Renal pelvis (tissue), 12 donors: ENCODE measurements around the gene CCL28. TPM values are rescaled to one million over a fixed set of nuclear protein-coding genes. Genes with fewer than 3 reads are reported as not detected.
"Not testable (repeated sequence)": the region's sequence is repeated elsewhere in the genome, so short reads cannot be mapped to it uniquely, and the experiment has no call there.

Experiments used
- DNase-seq: peaks from one replicate; pipeline ENCODE4 v3.0.0-alpha.2; 2013
- long read RNA-seq, 16 experiments: transcript quantifications; one replicate each; lab custom pipeline, GENCODE V29; 2026
- polyA plus RNA-seq, 3 donors: library from polyadenylated mRNA; unstranded; fragments of 120-200 nt; gene quantifications; one replicate each; pipeline ENCODE4 v1.2.1, GENCODE V29; 2013; ENCODE audit not compliant: insufficient read length in 3 of 3

Gene CCL28, protein sequence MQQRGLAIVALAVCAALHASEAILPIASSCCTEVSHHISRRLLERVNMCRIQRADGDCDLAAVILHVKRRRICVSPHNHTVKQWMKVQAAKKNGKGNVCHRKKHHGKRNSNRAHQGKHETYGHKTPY
- 1 to 10 TPM; 2.7 to 4.5 (median 3.2) TPM for polyA plus RNA-seq
- long read RNA-seq, donor 1: 0 reads
- long read RNA-seq, donor 2: 0 reads
- long read RNA-seq, donor 3, partial matches to known transcripts: 0 of 1 reads
- long read RNA-seq, donor 3, other reads (novel, unspliced or antisense): 0 of 1 reads
- long read RNA-seq, donor 4, partial matches to known transcripts: 0 of 1 reads
- long read RNA-seq, donor 4, other reads (novel, unspliced or antisense): 0 of 1 reads
- long read RNA-seq, donor 5: 0 reads
- long read RNA-seq, donor 6: 0 reads
- long read RNA-seq, donor 7: 0 reads
- long read RNA-seq, donor 8: 0 reads
- long read RNA-seq, donor 9, partial matches to known transcripts: 0 of 3 reads
- long read RNA-seq, donor 9, other reads (novel, unspliced or antisense): 0 of 3 reads
- long read RNA-seq, donor 10: 0 reads
- long read RNA-seq, donor 11: 0 reads
- long read RNA-seq, donor 12: 0 reads
- long read RNA-seq, donor 13, partial matches to known transcripts: 0 of 1 reads
- long read RNA-seq, donor 13, other reads (novel, unspliced or antisense): 0 of 1 reads
- long read RNA-seq, donor 14: 0 reads
- long read RNA-seq, donor 15, partial matches to known transcripts: 0 of 4 reads
- long read RNA-seq, donor 15, other reads (novel, unspliced or antisense): 0 of 4 reads
- long read RNA-seq, donor 16, partial matches to known transcripts: 0 of 1 reads
- long read RNA-seq, donor 16, other reads (novel, unspliced or antisense): 0 of 1 reads

DNA sequence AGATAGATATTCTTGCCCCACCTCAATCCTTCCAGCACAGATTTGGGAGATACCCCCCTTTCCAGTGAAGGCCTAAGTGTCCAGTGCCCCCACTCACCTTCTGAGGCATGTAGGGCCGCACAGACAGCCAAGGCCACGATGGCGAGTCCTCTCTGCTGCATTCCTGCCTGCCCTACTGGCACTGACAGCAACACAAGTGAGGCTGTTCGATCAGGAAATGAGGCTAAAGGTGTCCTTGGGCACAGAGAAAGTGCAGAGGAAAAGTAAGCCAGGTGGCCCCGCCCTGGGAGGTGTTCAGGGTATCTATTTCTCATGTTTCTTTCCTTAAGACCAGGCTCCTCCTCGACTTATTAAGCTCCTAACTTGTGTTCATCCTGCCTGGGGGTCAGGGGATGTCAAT is at the start of gene CCL28:
TSS of gene CCL28 (minus strand) at position 236 of the 400 bp plus-strand sequence. CDS start at position 161, 75 bp downstream.
- no peak for DNase-seq

DNA sequence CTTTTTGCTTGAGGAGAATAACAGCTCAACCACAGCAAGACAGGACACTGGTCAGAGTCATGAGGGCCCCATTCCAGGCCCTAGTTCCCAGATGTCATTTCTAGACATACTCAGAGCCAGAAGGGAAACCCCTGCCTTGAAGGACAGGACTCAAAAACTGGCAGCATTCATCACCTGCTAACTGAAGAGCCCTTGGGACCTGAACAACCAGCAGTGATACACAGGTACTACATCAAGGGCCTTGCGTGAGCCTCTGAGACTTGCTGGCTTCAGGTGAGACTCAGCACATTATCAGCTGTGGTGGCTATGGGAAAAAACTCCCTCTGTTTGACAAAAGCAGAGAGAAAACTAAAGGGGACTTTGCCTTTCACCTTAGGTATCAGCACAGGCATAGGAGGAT is 48.9 kb upstream of the CCL28 start:
- DNase-seq: no peak

DNA sequence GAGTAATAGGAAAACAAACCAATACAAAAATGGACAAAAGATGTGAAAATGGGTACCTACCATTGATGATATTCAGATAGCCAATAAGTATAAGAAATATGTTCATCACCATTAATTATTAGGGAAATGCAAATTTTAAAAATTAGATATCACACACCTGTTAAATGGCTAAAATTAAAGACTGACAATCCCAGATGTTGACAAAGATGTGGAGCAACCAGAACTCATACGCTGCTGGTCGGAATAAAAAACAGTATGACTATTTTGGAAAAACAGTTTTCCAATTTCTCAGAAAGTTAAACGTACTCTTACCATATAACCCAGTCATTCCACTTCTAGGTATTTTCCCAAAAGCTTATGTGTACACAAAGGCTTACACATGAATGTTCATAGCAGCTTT is 44.4 kb upstream of the CCL28 start:
- no peak for DNase-seq

DNA sequence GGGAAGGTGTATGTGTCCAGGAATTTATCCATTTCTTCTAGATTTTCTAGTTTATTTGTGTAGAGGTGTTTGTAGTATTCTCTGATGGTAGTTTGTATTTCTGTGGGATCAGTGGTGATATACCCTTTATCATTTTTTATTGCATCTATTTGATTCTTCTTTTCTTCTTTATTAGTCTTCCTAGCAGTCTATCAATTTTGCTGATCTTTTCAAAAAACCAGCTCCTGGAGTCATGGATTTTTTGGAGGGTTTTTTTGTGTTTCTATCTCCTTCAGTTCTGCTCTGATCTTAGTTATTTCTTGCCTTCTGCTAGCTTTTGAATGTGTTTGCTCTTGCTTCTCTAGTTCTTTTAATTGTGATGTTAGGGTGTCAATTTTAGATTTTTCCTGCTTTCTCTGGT is 29.4 kb upstream of the CCL28 start:
- not testable (repeated sequence) for DNase-seq

DNA sequence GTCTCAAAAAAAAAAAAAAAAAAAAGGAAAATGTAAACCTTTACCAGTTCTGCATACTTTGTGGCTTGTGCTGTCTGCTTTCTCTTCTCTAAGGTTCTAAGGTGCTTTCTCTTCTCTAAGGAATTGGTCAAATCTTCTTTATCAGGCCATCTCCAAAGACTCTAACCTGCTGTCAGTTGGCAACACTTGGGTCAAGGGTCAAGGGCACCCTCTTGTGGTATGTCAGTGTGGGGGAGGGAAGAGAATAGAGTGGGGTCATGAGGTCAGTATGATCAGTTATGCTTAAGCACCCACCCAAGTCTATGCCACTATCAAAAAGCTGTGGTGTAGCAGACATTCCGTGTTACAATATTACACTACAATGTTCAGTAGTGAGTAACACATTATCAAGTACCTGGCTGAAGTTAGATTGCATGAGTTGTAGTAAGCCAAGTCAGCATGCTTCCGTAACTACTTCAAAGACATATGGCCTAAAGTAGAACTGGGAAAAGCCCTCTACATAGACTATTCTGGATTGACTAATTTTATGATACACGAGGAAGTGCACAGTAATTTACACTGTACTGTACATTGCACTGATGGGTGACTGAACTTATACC is 25.0 kb upstream of the CCL28 start:
- DNase-seq: no peak

DNA sequence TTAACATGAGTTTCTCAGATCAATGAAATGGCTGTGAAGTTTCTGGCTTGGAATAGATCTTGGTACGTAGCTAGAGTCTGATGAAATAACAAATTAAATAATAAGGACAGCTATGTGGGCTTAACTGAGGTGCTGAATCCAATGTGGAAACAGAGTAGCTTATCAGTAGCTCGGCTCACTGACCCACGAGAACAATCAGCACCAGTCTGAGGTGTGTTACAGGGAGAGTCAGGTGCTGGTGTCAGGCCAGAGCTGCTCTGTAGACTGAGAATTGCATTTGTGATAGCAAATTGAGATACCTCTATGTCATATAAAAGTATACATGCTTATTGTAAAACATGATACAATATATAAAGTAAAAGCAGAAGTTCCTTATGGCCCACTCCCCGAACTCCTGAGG is 21.2 kb upstream of the CCL28 start:
- no peak for DNase-seq

DNA sequence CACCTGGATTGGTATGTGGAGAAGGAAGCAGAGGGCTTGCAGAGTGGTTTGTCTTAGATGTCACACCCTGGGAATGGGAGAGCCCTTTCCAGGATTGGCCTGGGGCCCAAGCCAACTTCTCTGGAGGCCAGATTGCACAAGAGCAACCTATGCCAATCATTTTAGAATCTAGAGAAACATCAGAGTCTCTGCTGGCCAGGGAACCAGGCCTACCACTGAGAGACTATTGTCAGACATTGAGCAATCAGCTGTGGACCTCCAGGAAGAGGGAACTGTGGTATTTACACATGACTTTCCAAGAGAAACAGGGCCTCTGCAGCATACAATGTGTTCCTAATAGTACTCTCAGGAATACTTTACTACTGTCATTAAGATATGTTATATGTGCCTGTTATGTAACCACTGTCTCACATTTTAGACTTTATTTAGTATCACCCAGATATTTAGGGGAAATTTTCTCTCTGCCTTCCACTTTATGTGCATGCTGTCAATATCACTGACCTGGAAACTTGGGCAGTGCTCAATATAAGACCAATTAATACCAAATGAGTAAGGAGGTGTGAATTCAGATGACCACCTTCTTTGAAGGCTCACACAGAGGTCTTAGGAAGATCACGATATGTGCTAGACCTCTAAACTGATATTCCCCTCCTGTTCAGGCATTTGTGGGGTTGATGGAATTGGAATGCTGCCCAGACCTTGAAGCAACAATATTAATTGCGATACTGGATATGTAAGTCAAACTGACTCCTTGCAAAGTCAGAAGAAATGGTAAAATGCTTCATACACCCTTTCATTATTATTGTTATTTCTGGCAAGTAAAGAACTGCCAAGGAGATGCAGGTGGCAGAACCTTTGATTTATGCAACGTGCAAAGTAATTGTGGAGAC is 20.5 kb upstream of the CCL28 start:
- DNase-seq: no peak

DNA sequence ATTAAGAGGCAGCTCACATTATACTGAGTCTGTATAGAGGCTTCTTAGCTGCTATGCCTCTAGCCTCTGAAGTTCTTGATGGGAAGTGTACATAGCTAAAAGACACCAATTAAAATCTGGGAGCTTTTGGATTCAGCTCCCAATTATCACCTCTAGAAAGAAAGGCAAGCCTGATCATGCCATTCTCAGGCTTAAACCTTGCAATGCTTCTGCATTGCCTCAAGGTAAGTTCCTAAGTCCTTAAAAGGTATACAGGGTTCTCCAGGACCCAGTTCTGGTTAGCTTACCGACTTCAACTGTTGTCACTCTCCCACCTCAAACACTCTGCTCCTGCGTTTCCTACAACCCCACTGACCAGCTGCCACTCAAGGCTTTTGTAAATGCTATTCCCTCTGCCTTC is 17.5 kb upstream of the CCL28 start:
- no peak for DNase-seq

DNA sequence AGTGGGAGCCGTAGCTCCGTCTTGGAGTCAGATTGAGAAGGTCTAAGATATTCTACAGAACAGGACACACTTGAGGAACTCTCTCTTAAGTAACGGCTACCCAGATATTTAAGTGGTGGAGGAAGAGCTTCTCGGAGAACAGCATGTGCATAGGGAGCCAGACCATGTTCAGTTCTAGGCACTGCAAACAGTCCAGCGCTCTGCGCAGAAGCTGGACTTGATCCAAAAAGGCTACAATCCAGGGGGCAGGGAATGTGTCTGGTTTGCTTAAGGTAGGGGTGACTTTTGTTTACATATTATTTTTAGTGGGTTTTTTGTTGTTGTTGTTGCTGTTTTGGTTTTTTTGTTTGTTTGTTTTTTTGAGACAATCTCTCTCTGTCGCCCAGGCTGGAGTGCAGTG is 16.8 kb upstream of the CCL28 start:
- no peak for DNase-seq

DNA sequence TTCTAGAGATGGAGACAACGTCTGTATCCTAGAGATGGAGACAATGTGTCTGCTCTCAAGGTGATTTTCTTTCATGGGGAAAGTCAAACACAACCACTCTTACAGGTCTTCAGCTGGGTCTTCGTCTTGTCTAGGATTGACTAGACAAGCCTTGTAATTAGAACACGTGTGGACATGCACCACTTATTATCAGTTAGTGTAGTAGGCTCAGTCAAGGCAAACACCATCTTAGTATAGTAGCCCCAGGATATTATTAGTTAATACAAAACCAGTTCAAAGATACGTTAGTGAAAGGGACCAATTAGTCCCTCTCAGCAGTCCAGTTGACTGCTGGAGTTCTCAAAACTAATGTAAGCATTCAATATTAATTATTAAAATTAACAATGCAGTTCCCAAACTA is 15.1 kb upstream of the CCL28 start:
- DNase-seq: no peak

DNA sequence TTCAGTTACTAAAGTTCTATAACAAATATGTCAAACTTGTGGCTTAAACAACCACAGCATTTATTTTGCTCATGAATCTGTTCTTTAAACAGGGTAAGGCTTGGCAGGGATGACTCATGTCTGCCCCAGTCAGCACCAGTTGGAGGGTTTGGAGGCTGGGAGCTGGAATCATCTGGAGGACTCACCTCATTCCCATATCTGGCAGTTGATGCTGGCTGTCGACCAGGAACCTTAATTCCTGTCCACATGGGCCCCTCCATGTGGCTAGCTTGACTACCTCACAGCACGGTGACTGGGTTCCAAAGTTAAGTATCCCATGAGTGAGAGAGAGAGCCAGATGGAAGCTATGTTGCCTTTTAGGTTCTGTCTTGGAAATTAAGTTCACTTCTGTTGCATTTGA is 13.8 kb upstream of the CCL28 start:
- no peak for DNase-seq

DNA sequence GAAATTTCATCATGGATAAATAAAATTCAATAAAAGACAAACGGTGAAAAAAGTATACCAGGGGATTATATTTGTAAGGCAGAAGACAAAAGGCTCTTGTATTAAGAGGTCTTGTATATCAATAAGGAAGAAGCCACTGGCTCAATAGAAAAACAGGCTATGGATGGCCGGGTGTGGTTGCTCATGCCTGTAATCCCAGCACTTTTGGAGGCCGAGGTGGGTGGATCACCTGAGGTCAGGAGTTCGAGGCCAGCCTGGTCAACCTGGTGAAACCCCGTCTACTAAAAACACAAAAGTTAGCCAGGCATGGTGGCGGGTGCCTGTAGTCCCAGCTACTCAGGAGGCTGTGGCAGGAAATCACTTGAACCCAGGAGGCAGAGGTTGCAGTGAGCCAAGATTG is 10.9 kb upstream of the CCL28 start:
- not testable (repeated sequence) for DNase-seq

DNA sequence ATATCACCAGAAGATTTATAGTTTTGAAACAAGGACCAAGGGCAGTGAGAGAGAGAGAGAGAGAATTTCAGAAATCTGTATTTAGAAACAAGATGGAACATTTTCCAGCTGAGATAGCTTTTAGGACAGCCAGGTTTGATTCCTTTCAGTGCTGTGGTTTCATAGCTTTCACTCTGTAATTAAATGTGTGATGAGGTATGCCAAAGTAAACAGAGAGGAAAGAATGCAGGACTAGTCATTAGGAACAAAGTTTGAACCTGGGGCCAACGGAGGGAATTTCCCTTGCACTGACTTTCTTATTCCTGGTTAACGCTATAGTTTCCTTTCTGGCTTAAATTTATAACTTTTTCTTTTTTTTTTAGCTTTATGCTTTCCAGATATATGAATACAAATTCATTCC is 10.0 kb upstream of the CCL28 start:
- peak; percentile 77 for DNase-seq

DNA sequence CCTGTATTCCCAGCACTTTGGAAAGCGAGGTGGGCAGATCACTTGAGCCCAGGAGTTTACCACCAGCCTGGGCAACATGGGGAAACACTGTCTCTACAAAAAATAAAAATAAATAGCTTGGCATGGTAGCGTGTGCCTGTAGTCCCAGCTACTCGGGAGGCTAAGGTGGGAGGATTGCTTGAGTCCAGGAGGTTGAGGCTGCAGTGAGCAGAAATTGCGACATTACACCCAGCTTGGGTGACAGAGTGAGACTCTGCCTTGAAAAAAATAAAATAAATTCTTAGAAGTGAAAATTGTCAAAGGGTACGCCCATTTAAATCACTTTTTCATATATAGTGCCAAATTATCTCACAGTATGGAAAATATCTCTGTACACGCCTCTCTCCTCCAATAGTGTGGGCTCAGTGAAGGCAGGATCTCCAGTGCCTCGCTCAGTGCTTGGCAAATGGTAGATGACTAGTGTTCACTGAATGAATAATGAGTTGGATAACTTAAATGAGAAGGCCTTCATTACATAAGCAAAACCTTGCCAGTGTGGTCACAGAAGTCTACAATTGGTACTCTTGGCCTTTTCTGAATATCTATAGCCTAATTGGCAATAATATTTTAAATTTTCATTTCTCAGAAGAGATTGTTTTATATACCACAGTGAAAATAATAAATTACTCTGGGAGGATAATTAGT is 9.4 kb upstream of the CCL28 start:
- DNase-seq: no peak

DNA sequence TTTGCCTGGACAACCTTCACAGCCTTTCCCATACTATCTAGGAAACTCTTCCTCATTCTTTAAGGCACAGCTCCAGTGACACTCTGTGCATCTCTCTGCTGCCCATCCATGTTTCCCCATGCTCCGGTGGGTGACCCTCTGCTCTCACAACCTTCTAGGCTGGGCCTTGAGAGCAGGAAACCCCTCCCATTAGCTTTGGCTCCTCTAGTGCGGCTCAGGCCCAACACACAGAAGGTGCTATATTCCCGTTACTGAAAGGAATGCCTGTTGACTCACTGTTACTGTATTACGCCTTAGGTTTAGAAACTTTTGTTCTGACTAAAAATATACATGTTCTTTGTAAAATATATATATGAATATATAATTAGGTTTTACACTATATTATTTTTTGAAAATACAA is 8.1 kb upstream of the CCL28 start:
- no peak for DNase-seq

DNA sequence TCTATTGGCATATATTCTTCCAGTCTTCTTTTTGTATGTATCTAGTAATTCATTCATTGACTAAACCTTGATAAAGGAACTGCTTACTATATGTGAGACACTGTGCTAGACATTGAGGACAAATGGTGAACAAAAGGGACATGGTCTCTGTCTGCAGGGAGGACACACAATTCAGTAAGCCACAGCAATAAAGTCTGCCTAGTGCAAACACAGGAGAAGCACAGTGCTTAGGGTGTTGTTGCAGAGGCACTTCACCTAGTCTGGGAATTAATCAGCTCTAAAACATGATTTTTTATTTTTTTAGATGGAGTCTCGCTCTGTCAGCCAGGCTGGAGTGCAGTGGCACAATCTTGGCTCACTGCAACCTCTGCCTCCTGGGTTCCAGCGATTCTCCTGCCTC is 6.4 kb upstream of the CCL28 start:
- no peak for DNase-seq

DNA sequence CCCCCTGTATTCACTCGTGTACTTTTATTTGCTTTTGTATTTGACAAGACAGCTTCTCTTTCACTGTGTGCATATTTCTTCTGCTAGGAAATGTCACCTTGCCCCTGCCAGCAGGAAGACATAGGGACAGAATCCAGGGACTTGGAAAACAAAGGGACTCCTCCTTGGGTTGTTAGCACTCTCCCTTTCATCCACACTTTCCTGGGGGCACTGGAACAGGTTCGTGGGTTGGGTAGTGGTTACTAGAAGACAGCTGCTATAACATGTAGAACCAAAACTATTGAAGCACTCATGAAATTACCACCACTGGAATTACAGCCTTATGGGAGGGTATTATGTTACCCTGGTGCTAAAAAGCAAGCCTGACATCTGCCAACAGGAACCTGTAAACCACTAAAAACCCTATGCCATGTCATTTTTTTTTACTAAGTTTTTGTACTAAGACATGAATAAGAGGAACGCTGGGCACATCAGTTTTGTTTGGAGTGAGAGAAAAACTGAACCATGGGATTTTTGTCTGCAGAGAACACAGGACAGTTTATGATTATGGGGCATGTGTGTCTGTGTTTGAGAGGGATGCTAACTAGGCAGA is 4.7 kb upstream of the CCL28 start:
- DNase-seq: no peak

DNA sequence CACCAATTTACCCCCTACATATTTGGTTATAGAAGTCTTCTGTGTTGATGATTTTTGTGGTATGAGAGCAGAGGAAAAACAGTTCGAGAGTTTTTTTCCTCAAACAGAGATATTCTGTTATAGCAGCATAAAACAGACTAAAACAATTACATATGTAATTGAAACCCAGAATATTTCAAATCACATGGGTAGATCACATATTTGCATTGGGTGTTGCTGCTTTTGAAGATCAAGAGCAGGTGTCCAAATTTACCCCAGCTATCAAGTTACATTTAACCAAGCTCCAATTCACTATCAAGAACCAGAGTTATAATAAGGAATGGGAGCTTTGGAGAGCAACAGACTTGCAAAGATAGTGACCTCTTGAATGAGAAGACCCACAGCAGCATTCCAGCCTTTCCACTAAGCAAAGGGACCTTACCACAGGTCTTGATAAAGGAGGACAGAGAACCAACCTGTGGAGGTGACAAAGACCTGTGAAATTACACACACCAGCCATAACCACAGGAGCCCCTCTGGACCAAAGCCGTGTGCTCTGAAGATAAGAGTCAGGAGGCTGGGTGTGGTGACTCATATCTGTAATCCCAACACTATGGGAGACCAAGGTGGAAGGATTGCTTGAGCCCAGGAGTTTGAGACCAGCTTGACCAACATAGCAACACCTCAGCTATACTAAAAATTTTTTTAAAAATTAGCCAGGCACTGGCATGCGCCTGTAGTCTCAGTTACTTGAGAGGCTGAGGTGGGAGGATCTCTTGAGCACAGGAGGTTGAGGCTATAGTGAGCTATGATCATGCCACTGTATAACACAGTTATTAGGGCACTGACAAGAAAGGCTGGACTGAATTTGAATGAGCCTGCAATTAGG is 4.0 kb upstream of the CCL28 start:
- no peak for DNase-seq

DNA sequence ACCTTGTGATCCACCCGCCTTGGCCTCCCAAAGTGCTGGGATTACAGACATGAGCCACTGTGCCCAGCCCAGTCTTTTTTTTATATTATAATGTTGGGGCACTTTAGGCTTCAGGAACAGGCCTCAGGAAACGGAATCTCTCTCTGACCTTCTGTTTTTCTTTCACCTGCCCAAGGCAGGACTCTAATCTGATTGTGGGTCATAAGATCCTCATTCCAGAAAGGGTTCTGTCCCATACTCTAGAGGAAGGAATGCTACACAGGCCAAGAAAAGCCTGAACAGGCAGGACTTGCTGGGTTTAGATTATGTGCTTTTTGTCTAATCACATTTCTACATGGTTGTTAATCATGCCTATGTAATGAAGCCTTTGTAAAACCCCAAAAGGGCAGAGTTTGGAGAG is 1.8 kb upstream of the CCL28 start:
- DNase-seq: no peak

DNA sequence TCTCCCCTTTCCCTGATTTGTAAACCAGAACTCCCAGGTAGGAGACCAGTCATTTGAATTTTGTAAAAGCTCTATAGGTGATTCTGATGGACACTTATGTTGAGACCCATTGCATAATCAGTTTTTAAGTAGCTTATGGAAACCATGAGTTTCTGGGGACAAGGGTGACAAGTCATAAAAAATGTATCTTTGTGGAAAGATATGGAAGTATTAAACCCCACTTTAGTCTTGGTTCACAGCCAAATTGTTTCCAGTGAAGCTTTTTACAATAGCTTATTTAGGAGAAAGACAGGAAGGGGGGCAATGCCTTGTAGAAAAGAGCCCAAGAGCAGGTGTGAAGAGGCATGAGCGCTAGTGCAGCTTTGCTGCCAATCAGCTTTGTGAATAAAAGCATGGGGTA is 453 bp upstream of the CCL28 start:
- DNase-seq: no peak
